ENCODE measurements around the gene UNC93B1. TPM values are rescaled to one million over a fixed set of nuclear protein-coding genes. Genes with fewer than 3 reads are reported as not detected.

UNC93B1 gene
- total and polyA plus RNA-seq, 2 donors: 10.3 to 30.8 TPM

GRCh38 chr11:68028802-68029545 lies 25.1 kb upstream of the UNC93B1 start:
- no peak for DNase-seq (ENCODE audit: low read depth in 6 of 9, low spot score in 9 of 9)
- Histone ChIP-seq H3K9me3 (ENCODE audit: control insufficient read depth in 2 of 2, insufficient read depth in 1 of 2, low read length in 1 of 2) (peaks cover 0 to 17% of the 10 kb centered on the region in 2 donors), H3K4me1 (ENCODE audit: control insufficient read depth in 2 of 2, insufficient read depth in 2 of 2, low read length in 2 of 2) (peaks cover 16 to 27% of the 10 kb centered on the region in 2 donors), H3K36me3 (ENCODE audit: control insufficient read depth in 2 of 2, insufficient read depth in 2 of 2, low read length in 1 of 2) (peaks cover 12 to 20% of the 10 kb centered on the region in 2 donors), H3K27me3 (ENCODE audit: control insufficient read depth in 2 of 2, insufficient read depth in 1 of 2, low read length in 1 of 2) (no peaks in the 10 kb centered on the region), H3K27ac (ENCODE audit: low read depth in 1 of 2, low read length in 1 of 2) (no peak overlapping the region), H3K4me3 (ENCODE audit: low read length in 2 of 2) (no peak overlapping the region)
- WGBS: 93% methylated on average over 12 of the region's 12 CpGs

GRCh38 chr11:68027667-68028066 lies 23.8 kb upstream of the UNC93B1 start:
- DNase-seq (ENCODE audit: low read depth in 6 of 9, low spot score in 9 of 9): no peak
- Histone ChIP-seq H3K4me1 (ENCODE audit: control insufficient read depth in 2 of 2, insufficient read depth in 2 of 2, low read length in 2 of 2) (peaks cover 16 to 27% of the 10 kb centered on the region in 2 donors), H3K36me3 (ENCODE audit: control insufficient read depth in 2 of 2, insufficient read depth in 2 of 2, low read length in 1 of 2) (peaks cover 0 to 7% of the 10 kb centered on the region in 2 donors), H3K27me3 (ENCODE audit: control insufficient read depth in 2 of 2, insufficient read depth in 1 of 2, low read length in 1 of 2) (no peaks in the 10 kb centered on the region), H3K4me3 (ENCODE audit: low read length in 2 of 2) (no peak overlapping the region), H3K9me3 (ENCODE audit: control insufficient read depth in 2 of 2, insufficient read depth in 1 of 2, low read length in 1 of 2) (peaks cover 0 to 18% of the 10 kb centered on the region in 2 donors), H3K27ac (ENCODE audit: low read depth in 1 of 2, low read length in 1 of 2) (no peak overlapping the region)
- WGBS: 95% methylated on average over 21 of the region's 21 CpGs

DNA sequence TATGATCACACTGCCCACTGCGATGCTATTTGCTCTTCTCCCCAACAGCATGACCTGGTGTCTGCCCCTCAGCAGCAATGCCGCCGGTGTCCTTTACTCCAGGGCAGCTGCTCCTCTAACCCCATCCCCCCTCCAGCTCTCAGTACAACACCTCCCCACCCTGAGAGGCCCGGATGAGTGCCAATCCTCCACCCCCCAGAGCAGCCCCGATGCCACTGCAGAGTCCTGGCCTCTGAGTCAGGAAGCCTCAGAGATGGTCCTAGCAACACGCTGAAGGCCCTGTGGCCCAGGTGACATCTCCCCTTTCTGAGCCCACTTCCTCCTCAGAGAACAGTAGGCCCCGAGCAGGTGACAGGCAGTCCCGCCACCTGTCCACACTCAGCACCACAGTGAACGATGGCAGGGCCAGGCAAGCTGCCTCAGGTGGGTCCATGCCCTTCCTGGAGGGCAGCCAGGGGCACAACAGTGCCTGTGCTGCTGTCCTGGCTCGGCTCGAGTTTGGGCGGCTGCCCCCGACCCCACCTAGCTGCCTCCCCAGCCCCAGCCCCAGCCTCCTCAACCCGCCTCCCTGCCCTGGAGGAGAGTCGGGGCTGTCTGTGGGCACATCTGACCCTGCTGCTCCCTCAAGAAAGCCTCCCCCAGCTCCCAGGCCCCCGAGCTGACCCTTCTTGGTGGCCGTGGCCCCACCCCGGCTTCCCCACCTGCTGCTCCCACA lies 22.7 kb upstream of the UNC93B1 start:
- Histone ChIP-seq H3K36me3 (ENCODE audit: control insufficient read depth in 2 of 2, insufficient read depth in 2 of 2, low read length in 1 of 2) (no peaks in the 10 kb centered on the region), H3K4me1 (ENCODE audit: control insufficient read depth in 2 of 2, insufficient read depth in 2 of 2, low read length in 2 of 2) (peaks cover 9 to 20% of the 10 kb centered on the region in 2 donors), H3K27me3 (ENCODE audit: control insufficient read depth in 2 of 2, insufficient read depth in 1 of 2, low read length in 1 of 2) (no peaks in the 10 kb centered on the region), H3K9me3 (ENCODE audit: control insufficient read depth in 2 of 2, insufficient read depth in 1 of 2, low read length in 1 of 2) (peaks cover 0 to 18% of the 10 kb centered on the region in 2 donors), H3K4me3 (ENCODE audit: low read length in 2 of 2) (no peak overlapping the region), H3K27ac (ENCODE audit: low read depth in 1 of 2, low read length in 1 of 2) (no peak overlapping the region)
- WGBS: 81% methylated on average over 18 of the region's 18 CpGs
- DNase-seq (ENCODE audit: low read depth in 6 of 9, low spot score in 9 of 9): no peak

DNA sequence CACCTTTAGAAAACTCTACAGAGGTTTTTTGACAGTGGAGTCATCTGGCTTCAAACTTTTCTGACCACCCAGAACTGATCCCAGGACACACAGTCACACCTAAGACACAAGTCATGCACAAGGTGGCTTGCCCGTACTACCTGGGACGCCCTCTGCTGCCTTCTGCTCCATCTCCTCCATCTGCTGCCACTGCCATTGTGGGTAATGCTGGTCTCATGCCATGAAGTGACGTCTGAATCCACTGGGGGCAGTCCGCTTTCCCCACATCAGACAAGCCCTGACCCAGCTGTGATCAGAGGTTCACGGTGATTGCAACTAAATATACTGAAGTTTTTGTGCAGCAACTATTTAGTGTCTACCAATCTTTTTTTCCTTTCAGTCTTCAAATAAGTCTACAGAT lies 21.1 kb upstream of the UNC93B1 start:
- H3K36me3 ChIP-seq (ENCODE audit: control insufficient read depth in 2 of 2, insufficient read depth in 2 of 2, low read length in 1 of 2): no peaks in the 10 kb centered on the region
- H3K4me1 ChIP-seq (ENCODE audit: control insufficient read depth in 2 of 2, insufficient read depth in 2 of 2, low read length in 2 of 2): peaks cover 3 to 13% of the 10 kb centered on the region in 2 donors
- 72% methylated on average over 5 of the region's 5 CpGs for WGBS

GRCh38 chr11:68024508-68024907 lies 20.6 kb upstream of the UNC93B1 start:
- no peaks in the 10 kb centered on the region for H3K36me3 ChIP-seq (ENCODE audit: control insufficient read depth in 2 of 2, insufficient read depth in 2 of 2, low read length in 1 of 2)
- no peak overlapping the region for H3K27ac ChIP-seq (ENCODE audit: low read depth in 1 of 2, low read length in 1 of 2)
- no peak overlapping the region for H3K4me3 ChIP-seq (ENCODE audit: low read length in 2 of 2)
- H3K4me1 ChIP-seq (ENCODE audit: control insufficient read depth in 2 of 2, insufficient read depth in 2 of 2, low read length in 2 of 2): peaks cover under 1 to 7% of the 10 kb centered on the region in 2 donors
- DNase-seq (ENCODE audit: low read depth in 6 of 9, low spot score in 9 of 9): no peak
- peaks cover 0 to 11% of the 10 kb centered on the region in 2 donors for H3K9me3 ChIP-seq (ENCODE audit: control insufficient read depth in 2 of 2, insufficient read depth in 1 of 2, low read length in 1 of 2)
- no peaks in the 10 kb centered on the region for H3K27me3 ChIP-seq (ENCODE audit: control insufficient read depth in 2 of 2, insufficient read depth in 1 of 2, low read length in 1 of 2)
- over 99% methylated on average over 5 of the region's 5 CpGs for WGBS

More for the DNA sequence above, 21.1 kb upstream of the UNC93B1 start:
- Histone ChIP-seq H3K27ac (ENCODE audit: low read depth in 1 of 2, low read length in 1 of 2) (no peak overlapping the region), H3K27me3 (ENCODE audit: control insufficient read depth in 2 of 2, insufficient read depth in 1 of 2, low read length in 1 of 2) (no peaks in the 10 kb centered on the region), H3K4me3 (ENCODE audit: low read length in 2 of 2) (no peak overlapping the region), H3K9me3 (ENCODE audit: control insufficient read depth in 2 of 2, insufficient read depth in 1 of 2, low read length in 1 of 2) (peaks cover 0 to 15% of the 10 kb centered on the region in 2 donors)
- DNase-seq (ENCODE audit: low read depth in 6 of 9, low spot score in 9 of 9): no peak

- DNase-seq (ENCODE audit: low read depth in 6 of 9, low spot score in 9 of 9): no peak
- Histone ChIP-seq H3K9me3 (ENCODE audit: control insufficient read depth in 2 of 2, insufficient read depth in 1 of 2, low read length in 1 of 2) (peaks cover 0 to 7% of the 10 kb centered on the region in 2 donors), H3K27me3 (ENCODE audit: control insufficient read depth in 2 of 2, insufficient read depth in 1 of 2, low read length in 1 of 2) (no peaks in the 10 kb centered on the region), H3K27ac (ENCODE audit: low read depth in 1 of 2, low read length in 1 of 2) (no peak overlapping the region), H3K4me1 (ENCODE audit: control insufficient read depth in 2 of 2, insufficient read depth in 2 of 2, low read length in 2 of 2) (peaks cover 0 to 4% of the 10 kb centered on the region in 2 donors), H3K4me3 (ENCODE audit: low read length in 2 of 2) (no peak overlapping the region), H3K36me3 (ENCODE audit: control insufficient read depth in 2 of 2, insufficient read depth in 2 of 2, low read length in 1 of 2) (no peaks in the 10 kb centered on the region)
- 92% methylated on average over 13 of the region's 13 CpGs for WGBS
Measured at GRCh38 chr11:68022531-68022930, 18.6 kb upstream of the UNC93B1 start.

GRCh38 chr11:68021167-68021787 lies 17.4 kb upstream of the UNC93B1 start:
- WGBS: 90% methylated on average over 27 of the region's 27 CpGs
- peaks cover 0 to 7% of the 10 kb centered on the region in 2 donors for H3K9me3 ChIP-seq (ENCODE audit: control insufficient read depth in 2 of 2, insufficient read depth in 1 of 2, low read length in 1 of 2)
- H3K27ac ChIP-seq (ENCODE audit: low read depth in 1 of 2, low read length in 1 of 2): no peak overlapping the region
- no peak overlapping the region for H3K4me3 ChIP-seq (ENCODE audit: low read length in 2 of 2)
- no peak for DNase-seq (ENCODE audit: low read depth in 6 of 9, low spot score in 9 of 9)
- H3K4me1 ChIP-seq (ENCODE audit: control insufficient read depth in 2 of 2, insufficient read depth in 2 of 2, low read length in 2 of 2): peaks cover 0 to under 1% of the 10 kb centered on the region in 2 donors
- no peaks in the 10 kb centered on the region for H3K36me3 ChIP-seq (ENCODE audit: control insufficient read depth in 2 of 2, insufficient read depth in 2 of 2, low read length in 1 of 2)
- H3K27me3 ChIP-seq (ENCODE audit: control insufficient read depth in 2 of 2, insufficient read depth in 1 of 2, low read length in 1 of 2): no peaks in the 10 kb centered on the region

- peaks cover 0 to 7% of the 10 kb centered on the region in 2 donors for H3K9me3 ChIP-seq (ENCODE audit: control insufficient read depth in 2 of 2, insufficient read depth in 1 of 2, low read length in 1 of 2)
- no peaks in the 10 kb centered on the region for H3K27me3 ChIP-seq (ENCODE audit: control insufficient read depth in 2 of 2, insufficient read depth in 1 of 2, low read length in 1 of 2)
- no peak for DNase-seq (ENCODE audit: low read depth in 6 of 9, low spot score in 9 of 9)
- WGBS: 79% methylated on average over 11 of the region's 11 CpGs
- no peaks in the 10 kb centered on the region for H3K4me1 ChIP-seq (ENCODE audit: control insufficient read depth in 2 of 2, insufficient read depth in 2 of 2, low read length in 2 of 2)
- no peak overlapping the region for H3K27ac ChIP-seq (ENCODE audit: low read depth in 1 of 2, low read length in 1 of 2)
- no peak overlapping the region for H3K4me3 ChIP-seq (ENCODE audit: low read length in 2 of 2)
- no peaks in the 10 kb centered on the region for H3K36me3 ChIP-seq (ENCODE audit: control insufficient read depth in 2 of 2, insufficient read depth in 2 of 2, low read length in 1 of 2)
Measured at GRCh38 chr11:68020575-68020974, 16.7 kb upstream of the UNC93B1 start.

GRCh38 chr11:68019486-68019885 lies 15.6 kb upstream of the UNC93B1 start:
- H3K4me3 ChIP-seq (ENCODE audit: low read length in 2 of 2): no peak overlapping the region
- 96% methylated on average over 12 of the region's 12 CpGs for WGBS

More at GRCh38 chr11:68019486-68019885, 15.6 kb upstream of the UNC93B1 start:
- Histone ChIP-seq H3K27ac (ENCODE audit: low read depth in 1 of 2, low read length in 1 of 2) (no peak overlapping the region), H3K27me3 (ENCODE audit: control insufficient read depth in 2 of 2, insufficient read depth in 1 of 2, low read length in 1 of 2) (no peaks in the 10 kb centered on the region), H3K36me3 (ENCODE audit: control insufficient read depth in 2 of 2, insufficient read depth in 2 of 2, low read length in 1 of 2) (no peaks in the 10 kb centered on the region), H3K4me1 (ENCODE audit: control insufficient read depth in 2 of 2, insufficient read depth in 2 of 2, low read length in 2 of 2) (no peaks in the 10 kb centered on the region), H3K9me3 (ENCODE audit: control insufficient read depth in 2 of 2, insufficient read depth in 1 of 2, low read length in 1 of 2) (peaks cover 0 to 3% of the 10 kb centered on the region in 2 donors)
- DNase-seq (ENCODE audit: low read depth in 6 of 9, low spot score in 9 of 9): no peak

All from thymus (tissue), 11 donors.